DMS53 treated with DMSO at 0.1 percent for 48 hours (cell line): ENCODE results near the gene BACH1.

Source experiments
- DNase-seq: peaks from one replicate; lab custom pipeline; 2025; ENCODE audit not compliant: unreplicated experiment; lab: John Stamatoyannopoulos, UW

BACH1 gene

GRCh38 chr21:29374481-29374880, 75.8 kb downstream of the BACH1 start:
- DNase-seq: no peak

- peak; percentile 4 for DNase-seq
Observed at GRCh38 chr21:29376556-29376955, 77.8 kb downstream of the BACH1 start.

GRCh38 chr21:29377266-29377665, 78.5 kb downstream of the BACH1 start:
- no peak for DNase-seq

- DNase-seq: no peak
Observed at GRCh38 chr21:29378832-29379231, 80.1 kb downstream of the BACH1 start.

- DNase-seq: no peak
Observed at GRCh38 chr21:29379517-29380054, 80.9 kb downstream of the BACH1 start.

GRCh38 chr21:29382030-29382654, 83.4 kb downstream of the BACH1 start:
- no peak for DNase-seq

GRCh38 chr21:29384683-29385359, 86.1 kb downstream of the BACH1 start:
- no peak for DNase-seq

GRCh38 chr21:29385934-29386520, 87.3 kb downstream of the BACH1 start:
- no peak for DNase-seq

- peak; percentile 69 for DNase-seq
Observed at GRCh38 chr21:29386803-29387202, 88.1 kb downstream of the BACH1 start.

GRCh38 chr21:29387598-29387997, 88.9 kb downstream of the BACH1 start:
- no peak for DNase-seq

- DNase-seq: no peak
Observed at GRCh38 chr21:29389136-29389535, 90.4 kb downstream of the BACH1 start.

- DNase-seq: no peak
Observed at GRCh38 chr21:29390778-29391177, 92.1 kb downstream of the BACH1 start.

- no peak for DNase-seq
Observed at GRCh38 chr21:29394051-29394450, 95.3 kb downstream of the BACH1 start.
